HG02884 (cell line): Measurements from ENCODE around the gene PSMB11.
"Not testable (repeated sequence)": the region's sequence is repeated elsewhere in the genome, so short reads cannot be mapped to it uniquely, and the experiment has no call there.

Experiments used
- ATAC-seq: cut with Tn5 transposase; IDR thresholded peaks from one replicate; pipeline ENCODE4 v1.9.1; 2021; ENCODE audit warnings: mild to moderate bottlenecking, moderate library complexity; ENCODE audit not compliant: unreplicated experiment

The PSMB11 gene, protein sequence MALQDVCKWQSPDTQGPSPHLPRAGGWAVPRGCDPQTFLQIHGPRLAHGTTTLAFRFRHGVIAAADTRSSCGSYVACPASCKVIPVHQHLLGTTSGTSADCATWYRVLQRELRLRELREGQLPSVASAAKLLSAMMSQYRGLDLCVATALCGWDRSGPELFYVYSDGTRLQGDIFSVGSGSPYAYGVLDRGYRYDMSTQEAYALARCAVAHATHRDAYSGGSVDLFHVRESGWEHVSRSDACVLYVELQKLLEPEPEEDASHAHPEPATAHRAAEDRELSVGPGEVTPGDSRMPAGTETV

DNA sequence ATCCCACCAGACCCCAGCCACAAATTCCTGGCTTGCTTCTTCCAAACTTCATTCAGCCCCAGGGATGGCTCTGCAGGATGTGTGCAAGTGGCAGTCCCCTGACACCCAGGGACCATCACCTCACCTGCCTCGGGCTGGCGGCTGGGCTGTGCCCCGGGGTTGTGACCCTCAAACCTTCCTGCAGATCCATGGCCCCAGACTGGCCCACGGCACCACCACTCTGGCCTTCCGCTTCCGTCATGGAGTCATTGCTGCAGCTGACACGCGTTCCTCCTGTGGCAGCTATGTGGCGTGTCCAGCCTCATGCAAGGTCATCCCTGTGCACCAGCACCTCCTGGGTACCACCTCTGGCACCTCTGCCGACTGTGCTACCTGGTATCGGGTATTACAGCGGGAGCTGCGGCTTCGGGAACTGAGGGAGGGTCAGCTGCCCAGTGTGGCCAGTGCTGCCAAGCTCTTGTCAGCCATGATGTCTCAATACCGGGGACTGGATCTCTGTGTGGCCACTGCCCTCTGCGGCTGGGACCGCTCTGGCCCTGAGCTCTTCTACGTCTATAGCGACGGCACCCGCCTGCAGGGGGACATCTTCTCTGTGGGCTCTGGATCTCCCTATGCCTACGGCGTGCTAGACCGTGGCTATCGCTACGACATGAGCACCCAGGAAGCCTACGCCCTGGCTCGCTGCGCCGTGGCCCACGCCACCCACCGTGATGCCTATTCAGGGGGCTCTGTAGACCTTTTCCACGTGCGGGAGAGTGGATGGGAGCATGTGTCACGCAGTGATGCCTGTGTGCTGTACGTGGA lies at the start of gene PSMB11:
Gene PSMB11 (plus strand): TSS at position 51 of the 804 bp plus-strand sequence. CDS start 14 bp downstream, at position 65.
- ATAC-seq = no peak

DNA sequence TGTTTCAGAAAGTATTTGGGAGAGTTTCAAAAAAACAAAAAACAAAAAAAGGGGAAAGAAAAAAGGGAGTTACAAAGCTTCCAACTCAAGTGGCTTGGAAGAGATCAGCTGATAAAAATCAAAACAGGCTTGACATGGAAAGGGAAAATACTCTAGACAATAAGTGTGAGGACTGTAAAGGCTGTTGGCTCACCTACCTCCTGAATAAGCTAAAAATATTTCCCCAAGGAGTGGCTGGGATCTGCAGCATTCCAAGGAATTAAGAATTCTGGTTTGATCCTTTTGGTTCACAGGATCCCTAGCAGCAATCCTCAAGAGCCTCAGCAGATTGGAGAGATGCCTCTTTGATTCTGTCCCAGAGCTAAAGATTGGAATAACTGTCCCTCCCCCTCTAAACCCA lies 48.5 kb upstream of the PSMB11 start:
- no peak for ATAC-seq

DNA sequence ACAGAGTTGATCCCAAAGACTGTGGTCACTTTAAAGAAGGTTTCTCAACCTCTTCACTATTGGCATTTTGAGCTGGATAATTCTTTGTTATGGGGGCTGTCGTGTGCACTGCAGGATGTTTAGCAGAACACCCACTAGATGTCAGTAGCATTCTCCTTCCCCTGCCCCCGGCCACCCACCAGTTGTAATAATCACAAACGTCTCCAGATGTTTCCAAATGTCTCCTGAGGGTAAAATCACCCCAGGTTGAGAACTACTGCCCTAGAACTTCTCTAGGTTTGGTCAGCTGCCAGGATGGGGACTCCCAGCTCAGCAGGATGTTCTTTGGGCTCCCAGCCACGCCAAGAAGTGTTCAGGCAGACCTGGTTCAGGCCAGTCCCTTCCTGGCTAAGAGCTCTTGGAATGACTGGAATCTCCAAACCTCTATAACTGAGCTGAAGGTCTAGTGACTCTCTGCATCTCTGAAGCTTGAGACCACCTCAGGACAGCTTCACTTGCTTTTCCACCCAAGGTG lies 47.2 kb upstream of the PSMB11 start:
- ATAC-seq = no peak

DNA sequence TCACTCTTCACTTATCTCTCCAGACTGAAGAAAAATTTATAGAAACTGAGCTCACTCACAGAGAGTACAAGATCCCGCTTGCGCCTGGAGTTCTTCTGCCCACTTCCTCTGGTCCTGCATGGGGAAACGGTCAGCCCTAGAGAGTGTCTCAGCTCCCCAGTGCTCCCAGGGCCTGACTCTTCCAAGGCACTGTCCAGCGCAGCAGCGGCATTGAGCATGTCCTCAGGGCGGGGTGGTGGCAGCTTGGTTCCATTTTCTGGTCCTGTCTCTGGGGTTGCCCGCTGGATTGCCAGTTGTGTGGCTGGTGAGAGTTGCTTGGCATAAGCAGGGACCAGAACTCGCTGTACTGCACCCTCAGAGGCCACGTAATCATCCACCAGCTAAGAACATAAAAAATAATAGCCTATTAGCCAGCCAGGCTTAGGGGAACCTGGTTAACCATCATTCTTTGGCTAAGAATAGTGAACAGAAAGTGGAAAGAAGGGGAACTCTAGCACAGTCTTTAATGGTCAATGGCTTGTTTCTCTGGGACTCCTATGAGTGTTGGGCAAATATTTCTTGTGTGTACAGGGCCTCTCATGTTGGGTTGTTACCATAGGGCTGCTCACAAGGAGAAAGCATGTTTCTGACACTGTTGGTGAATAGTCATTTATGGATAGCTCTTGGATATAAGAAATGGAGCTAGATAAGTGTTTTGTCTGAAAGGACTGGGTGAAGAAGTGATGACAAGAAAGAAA lies 46.0 kb upstream of the PSMB11 start:
- no peak for ATAC-seq

DNA sequence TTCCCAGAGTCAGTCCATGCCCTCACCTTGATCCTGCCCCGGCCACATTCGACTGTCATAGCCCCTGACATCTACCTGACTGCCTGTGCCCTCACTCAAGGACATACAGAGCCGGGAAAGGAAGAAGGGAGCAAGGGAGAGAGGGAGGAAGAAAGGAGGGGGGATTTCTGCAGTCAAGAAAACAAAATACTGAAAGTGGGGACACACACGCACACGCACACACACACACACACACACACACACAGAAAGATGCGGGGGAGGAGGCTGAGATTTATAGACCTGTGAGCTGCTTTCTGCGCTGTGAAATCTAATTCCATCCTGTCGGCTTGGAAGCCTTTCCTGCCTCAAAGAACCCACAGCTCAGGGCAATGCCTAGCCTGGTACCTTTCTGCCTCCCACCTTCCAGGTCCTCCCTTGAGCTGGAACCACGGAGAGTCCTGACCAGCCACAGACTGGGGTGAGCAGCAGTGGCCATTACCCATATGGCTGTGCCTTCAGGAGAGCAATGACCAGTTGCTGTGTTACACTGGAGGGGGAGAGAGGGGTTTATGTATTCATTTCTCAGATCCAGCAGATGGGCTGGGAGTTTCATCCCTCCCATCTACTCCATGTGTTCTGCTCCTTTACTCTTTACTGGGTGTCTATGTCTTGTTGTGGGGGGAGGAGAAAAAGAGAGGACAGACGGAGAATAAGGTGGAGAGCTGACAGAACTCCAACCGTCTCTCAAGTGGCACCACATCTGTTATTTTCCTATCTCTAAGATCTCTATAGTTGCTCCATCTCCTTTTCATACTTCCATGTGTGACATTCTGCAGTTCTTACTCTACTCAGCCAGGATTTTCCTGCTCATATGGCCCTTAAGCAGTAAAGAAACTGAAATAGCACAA lies 45.0 kb upstream of the PSMB11 start:
- ATAC-seq = no peak

DNA sequence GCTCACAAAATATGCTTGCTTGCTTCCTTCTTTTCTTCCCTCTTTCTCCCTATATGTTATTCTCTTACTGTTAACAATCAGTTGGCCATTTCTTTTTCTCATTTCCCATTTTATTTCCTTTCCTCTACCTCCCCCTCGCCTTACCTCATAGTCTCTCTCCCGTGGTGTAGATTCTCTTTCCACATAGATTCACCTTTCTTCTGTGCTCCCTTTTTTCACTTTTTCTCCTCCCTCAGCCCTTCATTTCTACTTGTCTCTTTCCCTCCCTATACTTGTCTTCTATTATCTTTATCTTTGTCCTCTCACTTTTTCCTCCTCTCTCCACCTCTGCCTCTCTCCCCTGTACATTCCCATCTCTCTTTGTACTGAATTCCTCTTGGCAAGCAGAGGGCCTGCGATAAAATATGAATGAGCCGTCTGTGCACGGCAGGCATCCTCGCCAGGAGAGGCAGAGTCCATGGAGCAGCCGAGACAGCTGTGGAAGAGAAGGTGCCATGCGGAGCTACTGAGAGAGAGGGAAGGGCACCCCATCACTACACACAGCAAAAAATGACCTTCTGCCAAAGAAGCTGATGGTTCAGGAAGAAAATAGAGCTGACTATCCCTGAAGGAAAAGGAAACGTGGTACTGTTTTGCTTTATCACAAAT lies 44.2 kb upstream of the PSMB11 start:
- no peak for ATAC-seq

DNA sequence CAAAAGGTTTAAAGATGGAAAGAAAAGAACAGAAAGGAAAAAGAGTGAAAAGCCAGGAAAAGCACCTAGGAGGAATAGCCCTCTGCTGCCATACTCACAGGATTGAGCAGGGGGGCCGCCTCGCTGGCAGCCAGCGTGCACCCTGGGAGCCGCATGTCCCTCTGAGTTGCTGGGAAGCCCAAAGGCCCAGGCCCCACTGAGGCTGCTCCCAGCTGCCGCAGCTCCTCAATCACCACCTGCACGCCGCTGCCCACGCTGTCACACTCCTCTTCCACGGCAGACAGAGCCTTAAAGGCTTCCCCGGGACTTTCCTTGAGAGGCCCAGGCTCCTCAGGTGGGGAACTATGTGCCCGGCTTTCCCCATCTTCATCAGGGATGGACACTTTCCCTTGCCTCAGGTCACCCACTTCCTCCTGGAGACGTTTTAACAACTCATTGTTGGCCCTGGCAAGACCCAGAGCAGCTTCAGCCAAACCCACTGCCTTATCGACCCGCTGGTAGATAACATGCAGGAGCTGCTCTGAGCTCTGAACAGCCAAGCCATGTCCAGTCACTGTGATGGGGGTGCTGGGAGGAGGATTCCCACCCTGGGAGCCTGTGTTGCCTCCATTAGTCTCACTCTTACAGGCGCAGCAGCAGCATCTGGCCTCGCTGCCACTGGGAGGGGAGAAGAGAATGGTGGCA lies 43.5 kb upstream of the PSMB11 start:
- no peak for ATAC-seq

DNA sequence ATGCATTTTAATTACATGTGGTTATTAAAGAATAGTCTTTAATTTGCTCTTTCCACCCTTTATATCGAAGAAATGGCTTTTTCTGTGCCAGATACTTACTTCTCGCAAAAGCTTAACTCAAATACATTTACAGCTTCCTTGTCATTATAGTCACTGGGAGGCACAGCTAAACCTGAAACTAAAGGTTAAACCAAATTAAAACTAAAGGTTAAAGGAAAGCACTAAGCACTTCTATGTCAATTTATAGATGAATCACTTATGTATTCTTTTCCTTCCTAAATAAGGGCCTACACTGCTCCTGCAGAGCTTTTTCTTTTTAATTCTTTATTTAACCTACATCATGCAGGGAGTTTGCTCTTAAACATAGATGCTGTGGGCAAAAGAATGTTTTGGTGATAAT lies 41.2 kb upstream of the PSMB11 start:
- ATAC-seq = no peak

DNA sequence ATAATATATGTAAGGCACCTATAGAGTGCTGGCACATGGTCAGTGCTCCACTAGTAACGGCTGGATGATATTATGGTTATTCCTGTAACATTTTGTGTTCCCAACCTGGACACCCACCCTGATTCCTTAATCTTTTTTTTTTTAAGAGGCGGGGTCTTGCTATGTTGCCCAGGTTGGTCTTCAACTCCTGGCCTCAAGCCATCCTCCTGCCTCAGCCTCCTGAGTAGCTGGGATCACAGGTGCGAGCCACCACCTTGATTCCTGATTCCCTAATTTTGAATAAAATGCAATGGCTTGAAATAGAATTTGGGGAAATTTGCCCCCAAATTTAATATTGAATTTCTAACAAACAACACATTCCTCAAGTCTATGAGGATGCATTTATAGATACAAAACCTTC lies 39.4 kb upstream of the PSMB11 start:
- no peak for ATAC-seq

DNA sequence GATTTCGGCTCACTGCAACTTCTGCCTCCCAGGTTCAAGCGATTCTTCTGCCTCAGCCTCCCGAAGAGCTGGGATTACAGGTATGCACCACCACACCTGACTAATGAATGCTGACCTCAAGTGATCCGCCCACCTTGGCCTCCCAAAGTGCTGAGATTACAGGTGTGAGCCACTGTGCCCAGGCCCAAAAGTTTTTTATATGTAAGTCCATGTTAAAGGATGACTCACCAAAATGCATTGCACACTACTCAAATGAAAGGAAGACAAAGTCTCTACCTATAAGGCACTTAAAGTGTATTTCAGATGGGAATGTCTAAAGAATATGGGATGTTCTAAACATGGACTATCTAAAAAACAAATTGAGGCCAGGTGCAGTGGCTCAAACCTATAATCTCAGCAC lies 37.7 kb upstream of the PSMB11 start:
- ATAC-seq = not testable (repeated sequence)

DNA sequence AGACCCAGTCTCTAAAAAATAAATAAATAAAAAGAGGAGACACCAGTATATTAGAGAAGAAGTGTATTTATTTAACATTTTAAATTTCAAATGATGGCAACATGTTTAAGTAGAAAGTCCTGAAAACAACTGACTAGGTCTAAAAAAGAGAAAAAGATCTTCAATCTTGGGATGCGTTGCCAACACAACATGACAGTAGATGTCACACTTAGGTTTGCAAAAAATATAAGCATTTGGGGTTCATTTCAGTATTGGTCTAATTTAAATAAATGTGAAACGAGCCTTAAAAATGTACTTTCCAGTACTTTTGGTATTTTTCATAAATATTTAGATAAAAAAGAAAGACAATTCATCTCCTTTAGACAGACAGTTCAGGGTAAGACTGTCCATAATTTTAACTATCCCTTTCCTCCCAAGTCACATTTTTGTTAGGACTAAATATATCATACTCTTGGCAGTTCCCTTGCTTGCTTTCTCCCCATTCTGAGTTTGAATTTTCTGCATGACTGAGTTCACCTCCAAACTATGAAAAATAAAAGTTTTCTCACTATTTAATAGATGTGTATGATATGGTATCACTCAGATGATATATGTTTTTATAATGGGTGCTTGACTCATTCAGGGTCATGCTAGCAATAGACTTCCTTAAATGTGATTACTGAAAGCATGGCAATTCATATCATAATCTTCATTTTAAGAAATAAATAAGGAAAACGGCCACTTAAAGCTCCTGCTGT lies 36.4 kb upstream of the PSMB11 start:
- no peak for ATAC-seq

DNA sequence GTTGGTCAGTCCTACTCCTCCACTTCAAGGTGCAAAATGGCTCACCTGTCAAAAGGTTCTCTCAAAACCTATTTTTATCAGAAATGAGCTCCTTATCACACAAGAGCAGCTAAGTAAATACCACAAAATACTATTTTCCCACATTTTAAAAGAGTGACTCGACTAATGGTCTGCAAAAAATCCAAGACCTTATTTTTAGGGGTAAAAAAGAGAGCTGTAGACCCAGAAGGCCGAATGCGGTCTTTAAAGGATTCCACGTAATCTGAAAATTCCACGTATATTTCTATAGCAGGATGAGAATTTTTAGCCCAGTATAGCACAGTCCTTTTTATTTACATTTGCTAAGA lies 35.9 kb upstream of the PSMB11 start:
- ATAC-seq = no peak

DNA sequence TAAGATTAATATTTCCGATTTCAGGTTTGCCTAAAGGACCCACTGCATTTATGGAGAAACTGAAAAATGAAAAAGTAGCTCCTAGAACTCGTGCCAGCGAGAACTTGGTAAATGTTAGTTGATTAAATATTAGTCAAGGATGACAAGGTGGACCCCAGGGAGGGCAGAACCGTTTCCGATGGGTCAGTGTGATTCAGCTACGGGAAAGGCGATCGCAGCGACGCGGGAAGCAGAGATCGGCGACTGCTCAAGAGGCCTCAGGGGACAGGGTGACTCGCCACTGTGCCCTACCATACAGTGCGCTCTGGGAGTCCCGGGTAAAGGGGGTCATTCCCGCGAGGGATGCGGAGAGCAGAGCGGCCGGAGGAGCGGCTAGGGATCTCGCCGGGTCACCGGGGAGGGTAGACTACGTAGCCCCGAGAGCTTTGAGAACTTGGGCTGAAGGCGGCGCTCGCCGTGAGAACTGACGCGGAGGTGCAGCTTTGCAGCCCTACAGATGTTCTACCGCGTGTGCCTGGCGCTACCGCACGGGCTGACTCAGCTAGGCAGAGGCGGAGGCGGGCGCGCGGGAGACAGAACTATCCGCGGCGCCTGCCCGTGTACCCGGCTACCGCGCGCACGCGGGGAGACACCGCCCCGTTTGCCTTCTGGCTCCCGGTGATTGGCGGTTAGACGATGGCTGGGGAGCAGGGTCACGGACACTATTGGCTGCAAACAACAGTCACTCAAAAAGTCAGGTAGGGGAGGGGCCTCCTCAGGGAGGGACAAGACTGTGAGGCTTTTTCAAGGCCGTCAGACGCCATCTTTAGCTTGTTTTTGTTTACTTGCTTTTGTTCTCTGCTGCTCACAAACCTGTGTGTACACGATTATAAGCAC lies 35.2 kb upstream of the PSMB11 start:
- peak; percentile 96 for ATAC-seq

DNA sequence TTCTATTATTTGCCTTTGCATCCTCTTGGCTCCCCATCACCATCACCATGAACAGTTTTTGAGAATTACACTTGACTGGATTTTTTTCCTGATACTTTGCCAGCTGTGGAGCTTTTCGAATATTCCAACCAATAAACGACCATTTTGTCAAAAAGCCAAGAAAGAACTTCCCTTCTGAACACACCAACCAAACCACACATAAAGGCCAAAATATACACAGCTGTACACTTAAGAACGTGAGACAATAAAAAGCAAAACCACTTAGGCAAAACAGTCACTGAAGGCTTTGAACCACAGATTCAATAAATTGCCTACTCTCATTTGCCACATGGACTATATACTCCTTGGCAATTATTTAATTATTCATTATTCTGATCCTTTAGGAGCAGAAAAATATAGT lies 33.2 kb upstream of the PSMB11 start:
- no peak for ATAC-seq

DNA sequence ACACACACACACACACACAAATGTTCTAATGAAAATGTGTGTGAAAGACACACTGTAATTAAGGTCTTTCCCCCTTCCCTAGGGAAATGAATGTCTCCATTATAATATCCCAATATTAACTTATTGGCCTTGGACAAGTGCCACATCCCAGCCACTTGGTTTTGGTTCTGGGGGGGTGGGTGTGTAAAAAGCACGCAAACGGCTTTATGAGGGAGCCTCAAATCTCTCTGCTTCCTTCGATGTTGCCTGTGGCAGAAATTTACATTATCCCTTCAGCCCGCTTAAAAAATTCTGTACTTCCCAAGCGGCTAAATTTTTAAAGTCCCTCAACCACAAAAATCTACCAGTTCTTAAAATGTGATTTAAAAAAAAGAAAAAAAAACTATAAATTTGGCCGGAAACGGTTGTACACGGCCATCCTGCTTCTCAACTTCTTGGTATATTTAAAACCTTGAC lies 32.5 kb upstream of the PSMB11 start:
- ATAC-seq = no peak

DNA sequence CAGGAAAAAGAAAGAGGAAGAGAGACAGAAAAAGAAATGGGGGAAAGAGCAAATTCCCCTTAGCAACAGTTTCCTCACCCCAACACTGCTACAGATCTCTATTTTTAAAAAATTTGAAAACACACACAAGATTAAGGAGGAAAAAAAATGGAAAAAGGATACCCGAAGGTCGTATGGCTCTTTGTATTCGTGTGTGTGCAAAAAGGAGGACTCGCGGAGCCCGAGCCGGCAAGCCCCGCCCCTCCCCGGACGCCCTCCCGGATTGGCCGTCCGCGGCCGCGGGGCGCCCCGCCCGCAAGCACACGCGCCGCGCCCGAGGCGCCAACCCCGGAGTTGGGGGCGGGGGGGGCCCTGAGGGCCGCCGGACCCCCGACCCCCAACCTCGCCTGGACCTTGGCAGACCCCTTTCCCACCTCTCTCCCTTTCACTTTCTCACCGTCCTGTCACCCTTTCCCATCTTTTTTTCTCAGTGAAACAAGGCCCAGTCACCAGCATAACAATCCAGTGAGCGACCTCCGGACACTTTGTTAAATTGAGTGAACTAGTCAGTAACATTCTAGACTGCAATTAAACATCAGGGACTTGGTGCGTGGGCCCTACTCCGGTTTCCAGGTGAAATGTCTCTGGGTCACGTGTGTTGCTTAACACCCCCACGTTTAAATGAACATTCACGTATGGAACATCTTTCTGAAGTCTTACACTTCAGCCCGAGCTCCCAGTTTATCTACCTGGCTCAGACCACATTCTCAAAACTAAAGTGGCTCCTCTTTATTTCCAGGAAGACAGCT lies 31.9 kb upstream of the PSMB11 start, which contains the start of gene C14orf93:
Gene C14orf93 (minus strand): TSS at position 205 of the 788 bp plus-strand sequence. CDS start 11,120 bp downstream, outside the sequence.
- no peak for ATAC-seq
